GM12873 (cell line): ENCODE measurements around the gene CUX1.

Experiments used
- CTCF ChIP-seq: IDR thresholded peaks from 2 replicates; pipeline ENCODE4 v1.5.1; 2012; ENCODE audit warnings: low read depth, mild to moderate bottlenecking, moderate library complexity, low read length, control low read depth; ENCODE audit not compliant: insufficient read depth; ENCODE audit errors: missing control alignments

Gene CUX1

GRCh38 chr7:102181517-102181916 is 364.1 kb downstream of the CUX1 start:
- no peak for TF ChIP-seq CTCF

GRCh38 chr7:102182016-102182415 is 364.6 kb downstream of the CUX1 start:
- no peak for TF ChIP-seq CTCF

- no peak for TF ChIP-seq CTCF
Observed at GRCh38 chr7:102184303-102184702, 366.9 kb downstream of the CUX1 start.

GRCh38 chr7:102185796-102186195 is 368.4 kb downstream of the CUX1 start:
- no peak for TF ChIP-seq CTCF

GRCh38 chr7:102186306-102186705 is 368.9 kb downstream of the CUX1 start:
- no peak for TF ChIP-seq CTCF

GRCh38 chr7:102188746-102189145 is 371.3 kb downstream of the CUX1 start:
- TF ChIP-seq CTCF = no peak

- no peak for TF ChIP-seq CTCF
Observed at GRCh38 chr7:102189756-102190155, 372.3 kb downstream of the CUX1 start.
